LHCN-M2 (cell line): ENCODE results near the gene SIGLEC14. TPM values are rescaled to one million over a fixed set of nuclear protein-coding genes. Genes with fewer than 3 reads are reported as not detected.

Experiments used
- DNase-seq: peaks from one replicate; pipeline ENCODE4 v3.0.0-alpha.2; 2012; ENCODE audit warnings: low read depth
- total RNA-seq: library from RNA; depleted of rRNA; stranded (reverse); fragments of >200 nt; gene quantifications from 2 replicates; pipeline ENCODE4 v1.2.3, GENCODE V29; 2014

SIGLEC14 gene
- total RNA-seq, 1 experiment from 2014 or later = not detected

DNA sequence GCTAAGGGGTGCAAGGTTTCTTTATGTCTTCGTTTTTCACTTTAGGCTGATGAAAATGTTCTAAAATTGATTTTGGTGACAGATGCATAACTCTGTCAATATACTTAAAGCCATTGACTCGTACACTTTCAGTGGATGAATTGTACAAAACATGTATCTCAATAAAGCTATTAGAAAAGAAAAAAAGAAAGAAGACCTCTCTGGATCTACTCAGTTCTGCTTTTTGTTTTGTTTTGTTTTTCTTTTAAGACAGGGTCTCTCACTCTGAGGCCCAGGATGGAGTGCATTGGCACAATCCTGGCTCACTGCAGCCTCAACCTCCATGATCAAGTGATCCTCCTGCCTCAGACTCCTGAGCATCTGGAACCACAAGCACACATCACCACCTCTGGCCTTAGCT is 19.9 kb downstream of the SIGLEC14 start:
- DNase-seq = no peak

- no peak for DNase-seq
Measured at GRCh38 chr19:51621178-51621577, 25.4 kb downstream of the SIGLEC14 start.

GRCh38 chr19:51615991-51616390 is 30.6 kb downstream of the SIGLEC14 start:
- no peak for DNase-seq

- DNase-seq = no peak
Measured at GRCh38 chr19:51614789-51615188, 31.8 kb downstream of the SIGLEC14 start.

- DNase-seq = no peak
Measured at GRCh38 chr19:51610576-51610975, 36.0 kb downstream of the SIGLEC14 start.

DNA sequence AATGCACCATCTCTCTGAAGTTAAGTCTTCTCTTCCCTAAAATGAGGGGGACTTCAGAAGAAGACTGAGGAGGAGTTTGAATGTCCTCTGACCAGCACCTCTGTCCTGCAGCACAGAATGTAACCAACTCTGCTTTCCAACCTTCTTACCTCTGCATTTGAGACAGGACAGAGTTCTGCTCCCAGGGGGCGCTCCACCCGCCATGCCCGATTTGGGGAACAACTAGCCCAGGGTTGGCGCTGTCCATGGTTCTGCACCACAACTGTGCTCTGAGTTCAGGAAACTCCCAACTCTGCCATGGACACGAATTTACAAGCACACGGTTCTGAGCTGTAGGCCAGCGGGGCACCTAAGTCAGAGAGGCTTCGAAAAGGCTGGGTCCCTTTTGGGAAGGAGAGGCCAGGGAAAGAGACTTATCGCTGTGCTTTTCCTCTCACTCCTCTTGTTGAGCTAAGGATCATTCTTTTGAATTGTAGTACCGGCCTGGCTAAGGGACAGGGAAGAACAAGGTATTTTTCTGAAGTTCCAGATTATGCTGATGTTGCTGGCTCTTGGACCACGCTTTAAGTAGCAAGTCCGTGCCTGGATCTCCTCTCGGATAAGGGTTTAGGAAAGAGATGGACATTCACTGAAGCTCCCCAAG is 38.6 kb downstream of the SIGLEC14 start:
- peak; percentile 68 for DNase-seq

DNA sequence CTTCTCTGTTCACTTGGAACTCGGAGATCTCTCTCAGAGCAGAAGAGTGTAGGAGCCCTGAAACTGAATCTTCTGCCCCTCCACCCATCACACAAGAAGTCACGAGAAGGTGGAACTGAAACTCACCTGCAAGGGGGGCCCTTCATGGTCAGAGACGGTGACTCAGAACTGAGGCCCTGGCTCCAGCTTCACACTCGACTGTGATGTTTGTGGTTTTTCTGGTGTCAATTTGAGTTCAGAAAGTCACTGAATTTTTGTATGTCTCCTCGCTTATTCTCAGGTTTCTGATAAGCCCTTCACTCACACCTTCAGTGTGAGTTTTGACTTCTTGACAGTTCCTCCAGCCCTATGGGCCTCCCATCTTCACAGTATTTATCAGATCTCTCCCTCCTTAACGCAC is 39.5 kb downstream of the SIGLEC14 start:
- DNase-seq = no peak

GRCh38 chr19:51602189-51602854 is 44.3 kb downstream of the SIGLEC14 start:
- no peak for DNase-seq

DNA sequence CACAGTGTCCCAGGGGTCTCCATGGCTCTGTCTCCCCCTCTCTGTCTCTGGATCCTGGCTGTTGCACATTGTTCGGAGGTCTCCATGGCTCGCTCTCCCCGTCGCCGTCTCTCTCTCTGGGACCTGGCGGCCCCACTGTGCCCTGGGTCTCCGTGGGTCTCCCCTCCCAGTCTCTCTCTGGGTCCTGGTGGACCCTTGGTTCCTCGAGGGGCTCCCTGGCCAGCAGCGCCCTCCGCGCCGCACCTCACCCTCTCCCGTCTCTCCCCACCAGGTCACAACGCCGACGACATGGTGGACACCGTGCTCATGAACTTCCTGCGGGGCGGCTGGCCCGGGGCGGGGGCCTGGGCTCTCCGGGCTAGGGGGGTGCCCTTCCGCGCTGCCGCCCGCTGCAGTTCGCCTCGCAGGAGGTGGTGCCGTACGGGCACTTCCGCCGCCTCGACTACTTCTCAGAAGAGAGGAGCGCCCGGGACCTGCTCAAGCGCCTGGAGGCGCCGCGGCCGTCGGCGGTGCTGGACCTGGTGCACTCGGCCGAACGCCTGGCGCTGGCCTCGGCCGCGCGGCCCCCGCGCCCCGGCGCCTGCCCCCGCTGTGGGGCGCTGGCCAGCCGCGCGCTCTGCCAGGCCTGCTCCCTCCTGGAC is 45.6 kb downstream of the SIGLEC14 start:
- DNase-seq = no peak

DNA sequence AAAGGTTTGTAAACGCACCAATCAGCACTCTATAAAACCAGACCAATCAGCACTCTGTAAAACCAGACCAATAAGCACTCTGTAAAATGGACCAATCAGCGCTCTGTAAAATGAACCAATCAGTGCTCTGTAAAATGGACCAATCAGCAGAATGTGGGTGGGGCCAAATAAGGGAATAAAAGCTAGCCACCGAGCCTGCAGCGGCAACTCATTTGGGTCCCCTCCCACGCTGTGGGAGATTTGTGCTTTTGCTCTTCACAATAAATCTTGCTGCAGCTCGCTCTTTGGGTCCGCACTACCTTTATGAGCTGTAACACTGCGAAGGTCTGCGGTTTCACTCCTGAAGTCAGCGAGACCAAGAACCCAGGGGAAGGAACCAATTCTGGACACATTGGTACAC is 47.5 kb downstream of the SIGLEC14 start:
- DNase-seq = no peak

- DNase-seq = no peak
Measured at GRCh38 chr19:51598159-51598915, 48.3 kb downstream of the SIGLEC14 start.

- no peak for DNase-seq
Measured at GRCh38 chr19:51595190-51596175, 51.1 kb downstream of the SIGLEC14 start.

GRCh38 chr19:51594774-51595109 is 51.9 kb downstream of the SIGLEC14 start:
- no peak for DNase-seq

DNA sequence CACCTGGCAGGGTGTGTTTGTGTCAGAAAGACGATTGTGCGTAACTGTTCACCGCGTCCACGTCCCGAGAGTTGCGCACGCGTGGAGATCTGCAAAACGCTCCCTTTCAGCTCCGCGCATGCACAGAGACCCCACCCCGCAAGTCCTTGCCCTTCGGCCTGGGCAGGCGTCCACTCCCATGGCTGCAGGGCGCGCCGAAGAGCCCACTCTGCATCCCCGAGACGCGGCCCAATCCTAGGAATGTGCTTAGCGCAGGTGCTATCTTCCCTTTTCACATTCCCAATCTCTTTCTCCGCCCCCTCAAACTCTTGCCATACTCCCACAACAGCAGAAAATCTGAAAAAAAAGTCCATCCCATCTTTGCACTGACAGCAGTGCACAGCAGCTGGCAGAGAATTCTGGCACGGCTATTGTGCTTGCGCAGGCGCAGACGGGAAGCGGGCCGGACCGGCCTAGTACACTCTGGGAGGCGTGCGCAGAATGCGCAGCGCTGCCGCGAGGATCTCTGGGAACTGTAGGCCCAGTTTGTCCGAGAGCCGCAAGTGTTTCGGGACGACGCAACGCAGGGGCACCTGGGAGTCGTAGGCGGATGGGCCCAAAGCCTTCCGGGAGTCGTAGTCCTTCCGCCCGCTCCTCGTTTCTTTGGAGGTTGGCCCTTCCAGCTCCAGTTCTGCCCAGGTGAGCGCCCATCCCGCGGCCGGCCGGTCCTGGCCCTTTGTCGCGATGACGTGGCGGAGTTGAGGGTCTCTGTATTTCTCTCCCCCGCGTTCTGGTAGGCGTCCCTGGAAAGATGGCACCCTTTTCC is 52.5 kb downstream of the SIGLEC14 start:
- peak; percentile 96 for DNase-seq

- DNase-seq = no peak
Measured at GRCh38 chr19:51593138-51593890, 53.3 kb downstream of the SIGLEC14 start.
